ENCODE measurements around the gene GRIK3.

Gene GRIK3

GRCh38 chr1:36846357-36846756 is 188.0 kb downstream of the GRIK3 start:
- DNase-seq, result no peak

- no peak for DNase-seq
These were observed 188.5 kb downstream of the GRIK3 start for GRCh38 chr1:36845802-36846201.

GRCh38 chr1:36844917-36845316 is 189.4 kb downstream of the GRIK3 start:
- DNase-seq, result no peak

- no peak for DNase-seq
These were observed 190.3 kb downstream of the GRIK3 start for GRCh38 chr1:36843906-36844610.

GRCh38 chr1:36843027-36843426 is 191.3 kb downstream of the GRIK3 start:
- DNase-seq, result no peak

- no peak for DNase-seq
These were observed 191.9 kb downstream of the GRIK3 start for GRCh38 chr1:36842448-36842847.

GRCh38 chr1:36839485-36839884 is 194.8 kb downstream of the GRIK3 start:
- no peak for DNase-seq

- DNase-seq, result no peak
These were observed 195.4 kb downstream of the GRIK3 start for GRCh38 chr1:36838888-36839287.

GRCh38 chr1:36836916-36837315 is 197.4 kb downstream of the GRIK3 start:
- DNase-seq, result no peak

- DNase-seq, result no peak
These were observed 198.0 kb downstream of the GRIK3 start for GRCh38 chr1:36836196-36836883.

- no peak for DNase-seq
These were observed 198.6 kb downstream of the GRIK3 start for GRCh38 chr1:36835696-36836095.

GRCh38 chr1:36835017-36835695 is 199.2 kb downstream of the GRIK3 start:
- no peak for DNase-seq

- DNase-seq, result no peak
These were observed 199.7 kb downstream of the GRIK3 start for GRCh38 chr1:36834586-36834985.

GRCh38 chr1:36831186-36831810 is 203.0 kb downstream of the GRIK3 start:
- DNase-seq, result no peak

GRCh38 chr1:36829961-36830360 is 204.4 kb downstream of the GRIK3 start:
- DNase-seq, result no peak

- DNase-seq, result no peak
These were observed 205.2 kb downstream of the GRIK3 start for GRCh38 chr1:36829066-36829465.

- DNase-seq, result no peak
These were observed 209.1 kb downstream of the GRIK3 start for GRCh38 chr1:36825226-36825625.

- peak; percentile 0 to 5 for DNase-seq
These were observed 209.9 kb downstream of the GRIK3 start for GRCh38 chr1:36824390-36824861.

GRCh38 chr1:36822648-36823047 is 211.7 kb downstream of the GRIK3 start:
- DNase-seq, result peak; percentile 1 to 12

GRCh38 chr1:36821386-36821785 is 212.9 kb downstream of the GRIK3 start:
- no peak for DNase-seq

GRCh38 chr1:36818771-36819170 is 215.5 kb downstream of the GRIK3 start:
- no peak for DNase-seq

- no peak for DNase-seq
These were observed 218.0 kb downstream of the GRIK3 start for GRCh38 chr1:36816348-36816747.

- DNase-seq, result no peak
These were observed 219.5 kb downstream of the GRIK3 start for GRCh38 chr1:36814774-36815173.

Measured in AML-193 (cell line).